SH-SY5Y (cell line): ENCODE measurements around the gene CMC4.

Experiments
- GATA2 ChIP-seq: IDR thresholded peaks from 2 replicates; pipeline ENCODE4 v1.6.1; 2011; ENCODE audit warnings: mild to moderate bottlenecking, low read depth, low read length
- GATA3 ChIP-seq: IDR thresholded peaks from 2 replicates; pipeline ENCODE4 v1.6.1; 2011; ENCODE audit warnings: low read depth, mild to moderate bottlenecking, low read length, moderate library complexity

- TF ChIP-seq GATA2: no peak
- TF ChIP-seq GATA3: no peak
Measured at GRCh38 chrX:155113097-155113496, 42.2 kb upstream of the CMC4 start.
